HG03060 (cell line): ENCODE data around the gene KIN.
"Not testable (repeated sequence)": the region's sequence is repeated elsewhere in the genome, so short reads cannot be mapped to it uniquely, and the experiment has no call there.

ENCODE experiments used
- ATAC-seq: cut with Tn5 transposase; IDR thresholded peaks from one replicate; pipeline ENCODE4 v1.9.1; 2021; ENCODE audit warnings: low read depth, moderate number of reproducible peaks; ENCODE audit not compliant: unreplicated experiment

Gene KIN

GRCh38 chr10:7738536-7739407 lies 49.0 kb downstream of the KIN start:
- no peak for ATAC-seq

DNA sequence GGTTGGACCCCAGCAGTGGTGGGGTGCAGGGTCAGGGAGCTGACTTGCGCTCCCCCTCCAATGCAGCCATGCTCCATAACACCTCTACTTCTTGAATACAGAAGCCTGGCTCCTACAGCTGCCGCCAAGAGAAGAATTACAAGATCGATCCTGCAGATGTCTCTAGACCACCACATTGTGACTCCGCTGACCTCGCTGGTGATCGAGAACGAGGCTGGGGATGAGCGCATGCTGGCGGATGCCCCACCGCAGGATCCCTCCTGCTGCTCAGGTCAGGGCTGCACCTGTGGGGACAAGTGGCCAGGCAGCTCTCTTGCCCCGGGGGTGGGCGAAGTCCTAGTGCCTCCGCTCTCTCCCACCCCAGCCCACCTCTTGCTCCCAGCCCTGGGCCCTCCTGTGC lies 53.0 kb downstream of the KIN start:
- no peak for ATAC-seq

GRCh38 chr10:7722927-7723529 lies 64.8 kb downstream of the KIN start:
- no peak for ATAC-seq

- ATAC-seq, result no peak
Observed at GRCh38 chr10:7720478-7720877, 67.3 kb downstream of the KIN start.

DNA sequence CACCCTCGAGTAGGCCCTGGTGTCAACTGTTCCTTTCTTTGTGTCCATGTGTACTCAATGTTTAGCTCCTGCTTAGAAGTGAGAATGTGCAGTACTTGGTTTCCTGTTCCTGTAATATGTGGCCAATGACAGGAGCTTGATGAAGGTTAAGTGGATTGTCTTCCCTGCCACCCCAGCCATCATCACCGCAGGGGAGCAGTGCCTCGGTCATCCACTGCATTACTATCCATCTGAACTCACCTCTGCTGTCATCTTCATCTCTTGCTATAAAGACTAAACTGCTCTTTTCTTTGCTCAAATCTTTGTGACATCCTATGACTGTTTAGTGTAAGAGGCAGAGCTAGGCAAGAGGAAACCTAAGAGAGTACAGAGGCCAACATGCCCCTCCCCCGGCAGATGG lies 69.1 kb downstream of the KIN start:
- no peak for ATAC-seq

- ATAC-seq, result no peak
Observed at GRCh38 chr10:7717767-7718166, 70.0 kb downstream of the KIN start.

DNA sequence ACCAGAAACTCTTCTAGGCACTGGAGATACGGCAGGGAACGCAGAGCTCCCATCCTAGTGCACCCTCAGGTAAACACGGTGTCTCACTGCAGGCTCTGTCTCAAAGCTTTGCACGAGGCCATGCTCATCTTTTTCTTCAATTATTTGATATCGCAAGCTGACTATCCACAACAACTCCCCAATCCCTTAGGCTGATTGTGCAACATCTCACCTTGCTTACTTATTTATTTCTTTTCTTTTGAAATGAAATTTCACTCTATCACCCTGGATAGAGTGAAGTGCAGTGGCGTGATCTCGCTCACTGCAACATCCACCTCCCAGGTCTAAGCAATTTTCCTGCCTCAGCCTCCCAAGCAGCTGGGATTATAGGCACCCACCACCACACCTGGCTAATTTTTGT lies 72.3 kb downstream of the KIN start:
- no peak for ATAC-seq

GRCh38 chr10:7711075-7711474 lies 76.7 kb downstream of the KIN start:
- not testable (repeated sequence) for ATAC-seq

GRCh38 chr10:7710446-7710845 lies 77.3 kb downstream of the KIN start:
- ATAC-seq, result no peak

DNA sequence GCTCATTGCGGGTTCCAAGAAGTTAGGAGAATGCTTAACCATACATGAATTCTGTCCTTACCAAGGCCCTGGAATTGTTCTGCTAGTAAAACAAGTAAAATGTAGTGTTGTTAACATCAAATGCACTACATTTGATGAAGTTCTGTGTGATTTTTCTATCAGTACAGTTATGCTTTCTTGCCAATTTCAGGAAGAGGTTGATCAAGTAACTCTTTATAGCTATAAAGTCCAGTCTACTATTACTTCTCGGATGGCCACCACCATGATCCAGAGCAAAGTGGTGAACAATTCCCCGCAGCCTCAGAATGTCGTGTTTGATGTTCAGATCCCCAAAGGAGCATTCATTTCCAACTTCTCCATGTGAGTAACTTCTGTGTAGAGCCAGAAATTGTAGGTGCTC lies 79.0 kb downstream of the KIN start:
- no peak for ATAC-seq

- no peak for ATAC-seq
Observed at GRCh38 chr10:7707858-7708622, 79.8 kb downstream of the KIN start.

DNA sequence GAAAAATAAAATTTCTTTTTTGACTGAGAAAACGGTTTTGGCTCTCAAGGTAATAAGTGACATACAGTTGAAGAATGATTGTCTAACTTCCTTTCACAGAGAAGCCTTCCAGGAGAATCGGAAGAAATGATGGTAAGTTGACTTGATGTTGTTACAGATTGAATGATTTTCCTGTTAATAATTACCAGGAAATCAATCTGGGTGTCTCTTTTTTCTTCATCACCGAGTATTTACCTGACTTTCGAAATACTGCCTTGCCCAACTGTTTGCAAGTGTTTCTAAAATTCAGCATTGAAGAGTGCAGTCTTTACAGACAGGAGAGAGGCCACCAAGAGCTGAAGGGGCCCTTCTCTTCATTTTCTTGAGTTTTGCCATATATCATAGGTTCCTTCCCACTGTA lies 80.7 kb downstream of the KIN start:
- ATAC-seq, result no peak

DNA sequence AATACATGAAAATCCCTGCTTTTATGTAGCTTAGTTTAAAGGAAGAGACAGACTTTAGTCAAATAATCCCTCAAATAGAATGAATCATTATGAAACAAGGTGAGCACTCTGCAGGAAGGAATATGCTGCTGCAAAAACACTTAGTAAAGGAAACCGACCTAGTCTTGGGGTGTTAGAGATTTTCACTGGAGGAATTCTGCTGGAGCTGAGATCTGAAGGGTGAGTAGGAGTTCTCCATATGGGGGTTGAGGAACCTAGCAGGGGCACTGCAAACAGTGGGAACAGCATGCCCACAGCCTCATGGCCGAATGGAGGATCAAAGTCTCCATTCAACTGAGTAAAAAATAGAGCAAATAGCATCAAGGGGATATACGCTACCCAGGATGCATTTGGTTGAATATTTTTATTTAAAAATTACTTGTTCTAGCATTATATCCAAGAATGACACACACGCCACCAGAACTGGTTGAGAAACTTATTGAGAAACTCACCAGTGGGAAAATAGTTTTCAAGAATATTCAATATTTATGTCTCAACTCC lies 81.2 kb downstream of the KIN start:
- ATAC-seq, result no peak

GRCh38 chr10:7705341-7705740 lies 82.5 kb downstream of the KIN start:
- ATAC-seq, result no peak

- ATAC-seq, result no peak
Observed at GRCh38 chr10:7704071-7705016, 83.4 kb downstream of the KIN start.

- ATAC-seq, result no peak
Observed at GRCh38 chr10:7703140-7703539, 84.7 kb downstream of the KIN start, which contains the start of gene ITIH2. ITIH2 (plus strand) TSS chr10:7703316; CDS start chr10:7703435, 119 bp downstream.

GRCh38 chr10:7702288-7702812 lies 85.4 kb downstream of the KIN start:
- ATAC-seq, result no peak

GRCh38 chr10:7701158-7701742 lies 86.5 kb downstream of the KIN start:
- ATAC-seq, result no peak
